Upper lobe of left lung (tissue), 6 donors: Measurements from ENCODE around the gene ZBED5. TPM values are rescaled to one million over a fixed set of nuclear protein-coding genes. Genes with fewer than 3 reads are reported as not detected.
A peak's percentile ranks its signal among the peaks of the same experiment; 100 is the strongest.

Experiments used
- ATAC-seq, 2 donors: fragments of 200-7000 bp; cut with Tn5 transposase; one replicate each; pipeline ENCODE4 v1.9.1; 2022; ENCODE audit warnings: mild to moderate bottlenecking in 2 of 2, moderate library complexity in 2 of 2; ENCODE audit not compliant: low FRiP score in 2 of 2
- DNase-seq, 2 donors: peaks; one replicate each; pipeline ENCODE4 v3.0.0-alpha.2; 2019 to 2020
- H3K27ac ChIP-seq, 4 donors: fragments of 200-600 bp; sonication (generic); one replicate each; pipeline ENCODE4 v1.5.1; 2016 to 2019
- H3K27me3 ChIP-seq, 4 donors: fragments of 200-600 bp; sonication (generic); one replicate each; pipeline ENCODE4 v1.5.1; 2017 to 2019
- H3K36me3 ChIP-seq, 4 donors: fragments of 200-600 bp; sonication (generic); one replicate each; pipeline ENCODE4 v1.5.1; 2016 to 2019
- H3K4me1 ChIP-seq, 4 donors: fragments of 200-600 bp; sonication (generic); one replicate each; pipeline ENCODE4 v1.5.1; 2018 to 2019
- H3K4me3 ChIP-seq, 4 donors: fragments of 200-600 bp; sonication (generic); one replicate each; pipeline ENCODE4 v1.5.1; 2017 to 2019; ENCODE audit warnings: mild to moderate bottlenecking in 2 of 4, moderate library complexity in 1 of 4
- H3K9me3 ChIP-seq, 4 donors: fragments of 200-600 bp; sonication (generic); one replicate each; pipeline ENCODE4 v1.5.1; 2018 to 2019
- EP300 ChIP-seq, 4 donors: sonication (generic); formaldehyde crosslinking; IDR thresholded peaks; one replicate each; pipeline ENCODE4 v1.5.1; 2017; ENCODE audit warnings: antibody characterized with exemption in 4 of 4, control low read depth in 2 of 4
- POLR2A ChIP-seq, 4 donors: fragments of 450-650 bp; IDR thresholded peaks; one replicate each; pipeline ENCODE4 v1.5.1; 2016 to 2017; ENCODE audit warnings: antibody characterized with exemption in 4 of 4, mild to moderate bottlenecking in 2 of 4
- POLR2AphosphoS5 ChIP-seq, 2 donors: sonication (generic); formaldehyde crosslinking; IDR thresholded peaks; one replicate each; pipeline ENCODE4 v1.5.1; 2017; ENCODE audit warnings: antibody characterized with exemption in 2 of 2
- WGBS, 2 donors: methylation state at CpG; one replicate each; pipeline ENCODE4 v1.1.5; 2017 to 2018; 5-methylcytosine and 5-hydroxymethylcytosine counted together
- total RNA-seq, 6 donors: library from RNA; depleted of rRNA in 4 of 6; stranded (reverse); fragments of >200 nt in 4 of 6; gene quantifications; one replicate each; pipeline versions ENCODE4 v1.1.0 to v1.2.1, GENCODE V29; 2016 to 2021
- TF ChIP-seq, protein P1 (sequence below), 6 experiments: fragments of 450-650 bp in 4 of 6; fragments of 200-600 bp in 2 of 6; sonication (generic) in 2 of 6; IDR thresholded peaks; one replicate each; pipeline ENCODE4 v1.5.1; 2016 to 2019; ENCODE audit warnings: antibody characterized with exemption in 6 of 6
- donor health status: DM: no; HTN: no; CAD: no; lungs with moderate emphysema.
- donor health status: DM: no; HTN: yes; CAD: no; lungs with severe emphysema.

ZBED5 gene
- total RNA-seq, 6 donors from 2014 or later = 14.4 to 54.6 (median 36.7) TPM

- H3K36me3 ChIP-seq = peaks cover 38 to 45% (median 40%) of the 10 kb centered on the region in 4 donors
- no peaks in the 10 kb centered on the region for H3K9me3 ChIP-seq
- peak in 2 of 4 donors; percentile 11 to 51 for TF ChIP-seq POLR2A (IDR thresholded peaks at IDR 0.05)
- TF ChIP-seq, protein P1, sequence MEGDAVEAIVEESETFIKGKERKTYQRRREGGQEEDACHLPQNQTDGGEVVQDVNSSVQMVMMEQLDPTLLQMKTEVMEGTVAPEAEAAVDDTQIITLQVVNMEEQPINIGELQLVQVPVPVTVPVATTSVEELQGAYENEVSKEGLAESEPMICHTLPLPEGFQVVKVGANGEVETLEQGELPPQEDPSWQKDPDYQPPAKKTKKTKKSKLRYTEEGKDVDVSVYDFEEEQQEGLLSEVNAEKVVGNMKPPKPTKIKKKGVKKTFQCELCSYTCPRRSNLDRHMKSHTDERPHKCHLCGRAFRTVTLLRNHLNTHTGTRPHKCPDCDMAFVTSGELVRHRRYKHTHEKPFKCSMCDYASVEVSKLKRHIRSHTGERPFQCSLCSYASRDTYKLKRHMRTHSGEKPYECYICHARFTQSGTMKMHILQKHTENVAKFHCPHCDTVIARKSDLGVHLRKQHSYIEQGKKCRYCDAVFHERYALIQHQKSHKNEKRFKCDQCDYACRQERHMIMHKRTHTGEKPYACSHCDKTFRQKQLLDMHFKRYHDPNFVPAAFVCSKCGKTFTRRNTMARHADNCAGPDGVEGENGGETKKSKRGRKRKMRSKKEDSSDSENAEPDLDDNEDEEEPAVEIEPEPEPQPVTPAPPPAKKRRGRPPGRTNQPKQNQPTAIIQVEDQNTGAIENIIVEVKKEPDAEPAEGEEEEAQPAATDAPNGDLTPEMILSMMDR (IDR thresholded peaks at IDR 0.05) = no peak
- peak in 1 of 2 donors; percentile 14 for TF ChIP-seq POLR2AphosphoS5 (IDR thresholded peaks at IDR 0.05)
- no peak for TF ChIP-seq EP300 (IDR thresholded peaks at IDR 0.05)
- 0% methylated on average over 11 to 31 of the region's 39 CpGs for WGBS, 2 donors
- peak overlapping the region; percentile 73 to 95 (median 92) for H3K4me3 ChIP-seq
- H3K27ac ChIP-seq = peak overlapping the region; percentile 99 to 100 (median 99)
- H3K27me3 ChIP-seq = no peaks in the 10 kb centered on the region
- peak in 1 of 2 donors; percentile 54 for ATAC-seq
- H3K4me1 ChIP-seq = peaks cover 35 to 49% (median 39%) of the 10 kb centered on the region in 4 donors
- DNase-seq = peak; percentile 69 to 90
Measured at GRCh38 chr11:10807493-10808234, 50.2 kb downstream of the ZBED5 start.

- H3K27me3 ChIP-seq = no peaks in the 10 kb centered on the region
- H3K36me3 ChIP-seq = peaks cover 53 to 59% (median 54%) of the 10 kb centered on the region in 4 donors
- TF ChIP-seq, protein P1 (IDR thresholded peaks at IDR 0.05) = no peak
- TF ChIP-seq POLR2AphosphoS5 (IDR thresholded peaks at IDR 0.05) (no peak), EP300 (IDR thresholded peaks at IDR 0.05) (no peak), POLR2A (IDR thresholded peaks at IDR 0.05) (no peak)
- H3K9me3 ChIP-seq = no peaks in the 10 kb centered on the region
- WGBS, 2 donors = 66 to 81% methylated on average over 4 of the region's 4 CpGs
- peak overlapping the region in 2 of 4 donors; percentile 90 to 95 for H3K4me3 ChIP-seq
- peak overlapping the region in 1 of 4 donors; percentile 99 for H3K27ac ChIP-seq
- no peak for DNase-seq
- ATAC-seq = no peak
- peaks cover 36 to 58% (median 40%) of the 10 kb centered on the region in 4 donors for H3K4me1 ChIP-seq
Measured at GRCh38 chr11:10806206-10806605, 51.6 kb downstream of the ZBED5 start.

GRCh38 chr11:10805741-10806140 lies 52.1 kb downstream of the ZBED5 start:
- TF ChIP-seq, protein P1 (IDR thresholded peaks at IDR 0.05) = no peak
- TF ChIP-seq POLR2A (IDR thresholded peaks at IDR 0.05) (no peak), POLR2AphosphoS5 (IDR thresholded peaks at IDR 0.05) (no peak), EP300 (IDR thresholded peaks at IDR 0.05) (no peak)
- H3K9me3 ChIP-seq = no peaks in the 10 kb centered on the region
- ATAC-seq (no peak), DNase-seq (no peak)
- H3K4me3 ChIP-seq = peak overlapping the region in 1 of 4 donors; percentile 90
- WGBS, 2 donors = 65 to 70% methylated on average over 8 of the region's 8 CpGs
- peak overlapping the region in 1 of 4 donors; percentile 99 for H3K27ac ChIP-seq
- H3K27me3 ChIP-seq = no peaks in the 10 kb centered on the region
- peaks cover 58 to 64% (median 59%) of the 10 kb centered on the region in 4 donors for H3K36me3 ChIP-seq
- H3K4me1 ChIP-seq = peaks cover 38 to 60% (median 42%) of the 10 kb centered on the region in 4 donors

DNA sequence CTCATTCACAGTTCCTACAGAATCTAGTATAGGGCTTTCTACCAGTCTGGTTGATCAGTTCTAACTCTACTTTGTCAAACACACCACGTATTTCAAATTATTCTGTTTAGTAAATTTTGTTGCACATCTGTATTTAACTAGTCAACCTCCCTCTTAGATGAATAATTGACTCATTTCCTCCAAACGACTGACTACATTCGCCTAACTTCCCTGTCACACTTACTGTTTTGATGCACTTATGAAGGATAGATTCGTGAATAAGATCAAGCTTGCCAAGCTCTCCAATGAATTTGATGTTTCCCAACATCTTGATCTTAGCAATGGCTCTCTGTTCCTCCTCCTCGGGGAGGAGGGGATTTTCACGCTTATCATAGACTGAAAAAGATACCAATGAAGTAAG lies 54.2 kb downstream of the ZBED5 start:
- 61 to 64% methylated on average over 6 of the region's 6 CpGs for WGBS, 2 donors

More for the DNA sequence above, 54.2 kb downstream of the ZBED5 start:
- TF ChIP-seq EP300 (IDR thresholded peaks at IDR 0.05) (no peak), POLR2A (IDR thresholded peaks at IDR 0.05) (no peak), POLR2AphosphoS5 (IDR thresholded peaks at IDR 0.05) (no peak)
- TF ChIP-seq, protein P1 (IDR thresholded peaks at IDR 0.05) = no peak
- no peak overlapping the region for H3K27ac ChIP-seq
- H3K27me3 ChIP-seq = no peaks in the 10 kb centered on the region
- ATAC-seq = no peak
- no peaks in the 10 kb centered on the region for H3K9me3 ChIP-seq
- peaks cover 78 to 84% (median 79%) of the 10 kb centered on the region in 4 donors for H3K36me3 ChIP-seq
- peaks cover 31 to 53% (median 44%) of the 10 kb centered on the region in 4 donors for H3K4me1 ChIP-seq
- no peak overlapping the region for H3K4me3 ChIP-seq
- DNase-seq = no peak

Other genes with a start within 250 kb of the ZBED5 start
- gene IRAG1, start 164.3 kb downstream of the ZBED5 start, total RNA-seq = 10 to 100 TPM in 1 of 6 donors, 1 to 10 TPM in 5; 2.4 to 16.3 (median 7.5) TPM
- gene CTR9, start 106.8 kb downstream of the ZBED5 start, total RNA-seq = 10 to 100 TPM in 5 of 6 donors, 1 to 10 TPM in 1; 9.9 to 35.4 (median 26.9) TPM
- gene EIF4G2, start 49.1 kb downstream of the ZBED5 start, total RNA-seq = 1,000 to 10,000 TPM in 1 of 6 donors, 100 to 1,000 TPM in 5; 249 to 1,049 (median 632) TPM